Lung microvascular endothelial cell (primary cell): ENCODE results near the gene CLEC1A. TPM values are rescaled to one million over a fixed set of nuclear protein-coding genes. Genes with fewer than 3 reads are reported as not detected.

Experiments
- DNase-seq, 2 donors: peaks; one replicate each; pipeline versions ENCODE4 v3.0.0 to v3.0.0-alpha.2; 2010; ENCODE audit warnings: low read depth in 2 of 2
- total RNA-seq: library from RNA; depleted of rRNA; stranded (reverse); fragments of >200 nt; gene quantifications from 2 replicates; pipeline ENCODE4 v1.2.1, GENCODE V29; 2014

Gene CLEC1A, protein sequence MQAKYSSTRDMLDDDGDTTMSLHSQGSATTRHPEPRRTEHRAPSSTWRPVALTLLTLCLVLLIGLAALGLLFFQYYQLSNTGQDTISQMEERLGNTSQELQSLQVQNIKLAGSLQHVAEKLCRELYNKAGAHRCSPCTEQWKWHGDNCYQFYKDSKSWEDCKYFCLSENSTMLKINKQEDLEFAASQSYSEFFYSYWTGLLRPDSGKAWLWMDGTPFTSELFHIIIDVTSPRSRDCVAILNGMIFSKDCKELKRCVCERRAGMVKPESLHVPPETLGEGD
- 12.5 and 14.4 TPM in 2 replicates for total RNA-seq

DNA sequence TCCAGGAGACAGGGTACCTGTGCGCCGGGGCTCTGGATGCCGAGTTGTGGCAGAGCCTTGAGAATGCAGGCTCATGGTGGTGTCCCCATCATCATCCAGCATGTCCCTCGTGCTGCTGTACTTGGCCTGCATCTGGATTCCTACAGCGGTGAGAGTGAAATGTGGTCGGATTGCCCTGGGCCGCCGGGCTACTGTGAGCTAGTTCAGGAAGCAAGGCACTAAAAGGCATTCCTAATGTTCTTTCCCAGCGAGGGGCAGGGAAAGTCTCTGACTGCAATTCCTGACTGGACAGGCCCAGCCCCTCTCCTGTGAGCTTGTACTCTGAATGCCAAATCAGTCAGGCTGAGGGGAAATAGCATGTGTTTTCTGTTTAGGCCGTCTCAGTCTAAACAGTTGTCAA is at the start of gene CLEC1A:
TSS of gene CLEC1A (minus strand) at position 195 of the 400 bp plus-strand sequence. CDS start at position 132, 63 bp downstream.
- DNase-seq, result peak; percentile 77 to 82

DNA sequence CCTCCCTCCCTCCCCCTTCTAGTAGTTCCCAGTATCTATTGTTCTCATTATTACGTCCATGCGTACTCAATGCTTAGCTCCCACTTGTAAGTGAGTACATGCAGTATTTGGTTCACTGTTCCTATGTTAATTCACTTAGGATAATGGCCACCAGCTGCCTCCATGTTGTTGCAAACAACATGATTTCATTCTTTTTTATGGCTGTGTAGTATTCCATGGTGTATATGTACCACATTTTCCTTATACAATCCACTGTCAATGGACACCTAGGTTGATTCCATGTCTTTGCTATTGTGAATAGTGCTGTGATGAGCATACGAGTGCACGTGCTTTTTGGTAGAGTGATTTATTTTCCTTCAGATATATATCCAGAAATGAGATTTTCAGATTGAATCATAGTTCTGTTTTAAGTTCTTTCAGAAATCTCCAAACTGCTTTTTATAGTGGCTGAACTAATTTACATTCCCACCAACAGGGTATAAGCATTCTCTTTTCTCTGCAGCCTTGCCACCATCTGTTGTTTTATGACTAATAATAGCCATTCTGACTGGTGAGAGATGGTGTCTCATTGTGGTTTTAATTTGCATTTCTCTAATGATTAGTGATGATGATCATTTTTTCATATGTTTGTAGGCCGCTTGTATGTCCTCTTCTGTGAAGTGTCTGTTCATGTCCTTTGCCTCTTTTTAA is 49.1 kb upstream of the CLEC1A start:
- DNase-seq, result no peak

DNA sequence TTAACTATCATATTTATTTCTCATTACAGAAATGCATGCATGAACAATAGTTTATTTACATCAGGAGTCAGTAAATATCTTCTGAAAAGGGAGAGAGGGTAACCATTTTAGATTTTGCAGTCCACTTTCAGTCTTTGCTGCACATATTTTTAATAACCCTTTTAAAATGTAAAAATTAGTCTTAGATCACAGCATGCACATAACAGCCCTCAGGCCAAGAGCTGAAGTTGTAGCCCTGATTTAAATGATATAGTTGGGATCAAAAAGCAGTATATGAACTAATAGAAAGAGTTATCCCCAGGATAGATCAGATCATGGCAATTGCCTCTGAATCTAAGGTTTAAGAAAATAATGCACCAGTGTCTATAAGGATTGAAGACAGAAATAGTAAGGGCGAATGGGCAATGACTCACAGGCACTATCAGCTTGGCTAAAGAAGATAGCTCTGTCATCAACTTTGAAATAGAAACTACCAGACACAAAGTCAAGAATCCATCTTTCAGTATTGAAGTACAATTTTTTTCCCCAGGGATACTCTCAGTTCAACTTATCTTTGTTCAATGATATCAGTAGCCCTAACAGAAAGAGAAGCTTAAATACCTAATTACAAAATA is 44.3 kb upstream of the CLEC1A start:
- DNase-seq, result peak in 1 of 2 donors; percentile 36

DNA sequence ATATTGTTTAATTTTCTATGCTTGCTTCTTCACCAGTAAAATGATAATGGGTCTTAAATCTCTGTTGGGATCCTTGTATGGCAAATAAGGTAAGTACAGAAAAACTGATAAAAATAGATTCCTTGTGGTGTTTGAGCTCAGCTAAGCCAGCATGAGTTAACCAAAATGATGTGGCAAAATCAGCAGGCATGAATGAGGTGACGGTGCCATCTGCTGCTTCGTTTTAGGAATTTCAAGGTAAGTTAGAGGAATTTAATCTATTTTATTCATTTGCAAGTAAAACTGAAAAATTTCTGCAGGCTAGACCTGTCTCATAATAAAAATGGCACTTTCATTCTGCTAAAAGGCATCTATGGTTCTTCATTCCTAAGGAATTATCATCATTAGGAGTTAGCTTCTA is 41.2 kb upstream of the CLEC1A start:
- peak; percentile 87 for DNase-seq

DNA sequence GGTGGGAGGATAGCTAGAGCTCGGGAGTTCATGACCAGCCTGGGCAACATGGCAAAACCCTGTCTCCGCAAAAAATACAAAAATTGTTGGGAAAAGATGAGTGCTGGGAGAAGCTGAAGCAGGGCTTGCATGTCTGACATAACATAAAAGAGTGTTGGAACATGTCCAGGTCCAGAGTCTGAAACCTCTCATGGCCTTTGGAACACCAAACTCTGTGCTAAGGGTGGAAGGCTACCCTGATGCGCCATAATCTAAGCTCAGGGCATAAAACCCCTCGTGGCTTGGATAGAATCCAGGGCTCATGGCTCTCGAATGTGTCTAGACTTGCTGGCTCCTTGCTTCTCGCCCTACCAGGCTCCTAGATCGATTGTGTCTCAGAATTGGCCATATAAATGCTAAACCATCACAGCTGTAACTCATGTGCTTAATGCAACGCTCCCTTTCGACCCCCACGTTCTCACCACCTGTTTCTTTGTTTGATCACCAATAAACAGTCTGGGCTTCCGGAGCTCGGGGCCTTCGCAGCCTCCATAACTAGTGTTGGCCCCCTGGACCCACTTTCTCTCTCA is 37.9 kb upstream of the CLEC1A start:
- DNase-seq, result no peak

DNA sequence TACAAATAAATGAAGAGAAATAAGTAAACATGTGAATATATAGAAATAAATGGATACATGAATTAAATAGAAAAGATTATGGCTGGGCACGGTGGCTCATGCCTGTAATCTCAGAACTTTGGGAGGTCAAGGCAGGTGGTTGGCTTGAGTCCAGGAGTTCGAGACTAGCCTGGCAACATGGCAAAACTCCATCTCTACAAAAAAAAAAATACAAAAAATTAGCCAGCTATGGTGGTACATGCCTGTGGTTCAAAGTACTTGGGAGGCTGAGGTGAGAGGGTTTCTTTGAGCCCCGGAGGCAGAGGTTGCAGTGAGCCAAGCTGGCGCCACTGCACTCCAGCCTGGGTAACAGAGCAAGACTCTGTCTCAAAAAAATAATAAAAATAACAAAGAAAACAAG is 36.3 kb upstream of the CLEC1A start:
- DNase-seq, result no peak

DNA sequence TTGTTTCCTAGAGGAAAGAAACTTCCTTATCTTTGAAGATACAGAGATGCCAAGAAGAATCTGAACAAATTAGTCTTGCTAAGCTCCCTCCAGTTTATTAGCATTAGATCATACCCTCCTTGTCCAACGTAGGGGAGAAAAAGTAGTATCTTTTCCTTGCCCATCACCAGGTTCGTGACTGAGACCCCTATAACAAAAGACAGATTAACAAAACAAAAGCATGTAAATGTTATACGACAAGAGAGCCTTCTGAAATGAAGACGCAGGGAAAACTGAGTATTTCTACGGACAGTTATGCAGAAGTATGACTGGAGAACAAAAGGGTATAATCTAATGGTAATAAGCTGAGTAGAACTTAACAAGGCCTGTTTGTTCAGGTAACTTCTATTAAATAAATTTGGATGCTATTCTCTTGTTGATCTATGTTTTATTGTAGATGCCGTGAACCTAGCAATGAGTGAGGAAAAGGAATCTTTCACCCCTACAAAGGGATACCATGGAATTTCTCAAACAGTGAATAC is 34.1 kb upstream of the CLEC1A start:
- DNase-seq, result no peak

DNA sequence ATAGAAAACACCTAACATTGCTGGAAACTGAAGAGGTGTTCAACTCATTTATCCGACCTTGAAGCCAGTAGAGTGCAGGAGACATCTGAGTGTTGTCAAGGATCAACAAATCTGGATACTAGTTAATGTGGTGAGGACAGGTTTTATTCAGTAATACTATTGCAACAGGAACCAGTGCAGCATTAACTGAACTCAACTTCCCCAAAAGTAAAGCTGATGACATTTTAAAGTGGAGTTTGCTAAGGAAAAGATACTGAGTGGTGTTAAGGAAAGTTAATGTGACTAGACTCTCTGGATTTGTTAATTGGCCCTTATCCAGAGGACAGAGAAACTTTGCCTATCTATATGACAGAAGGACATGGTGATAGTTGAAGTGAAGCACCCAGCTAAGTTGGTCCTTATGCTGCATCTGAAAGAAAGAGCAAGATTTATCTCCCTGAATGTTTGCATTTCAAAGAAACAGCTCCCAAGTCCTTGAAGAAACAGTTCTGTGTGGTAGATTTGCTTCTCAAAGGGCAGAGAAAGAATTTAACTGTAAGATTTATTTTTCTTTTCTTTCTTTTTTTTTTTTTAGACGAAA is 32.4 kb upstream of the CLEC1A start:
- no peak for DNase-seq

DNA sequence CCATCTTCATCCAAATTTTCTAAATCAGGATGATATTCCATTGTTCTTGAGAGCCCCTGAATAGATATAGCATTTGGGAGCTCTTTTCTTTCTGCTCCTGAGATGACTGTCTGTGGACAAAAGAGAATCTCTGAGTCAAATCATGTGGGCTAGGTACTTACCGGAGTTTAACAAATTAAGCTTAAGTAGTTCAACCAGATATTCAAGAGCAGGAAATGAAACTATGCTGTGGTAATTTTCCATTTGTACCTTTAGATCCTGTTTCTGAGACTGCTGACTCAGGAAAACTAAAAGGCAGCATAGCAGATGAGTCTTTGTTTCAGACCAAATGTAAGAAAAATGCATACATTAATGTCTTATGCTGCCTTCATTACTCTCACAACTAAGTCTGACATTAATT is 31.3 kb upstream of the CLEC1A start, which contains the start of gene CLEC7A:
TSS of gene CLEC7A (minus strand) at position 158 of the 400 bp plus-strand sequence. CDS start at position 41, 117 bp downstream.
- peak; percentile 8 to 35 for DNase-seq

DNA sequence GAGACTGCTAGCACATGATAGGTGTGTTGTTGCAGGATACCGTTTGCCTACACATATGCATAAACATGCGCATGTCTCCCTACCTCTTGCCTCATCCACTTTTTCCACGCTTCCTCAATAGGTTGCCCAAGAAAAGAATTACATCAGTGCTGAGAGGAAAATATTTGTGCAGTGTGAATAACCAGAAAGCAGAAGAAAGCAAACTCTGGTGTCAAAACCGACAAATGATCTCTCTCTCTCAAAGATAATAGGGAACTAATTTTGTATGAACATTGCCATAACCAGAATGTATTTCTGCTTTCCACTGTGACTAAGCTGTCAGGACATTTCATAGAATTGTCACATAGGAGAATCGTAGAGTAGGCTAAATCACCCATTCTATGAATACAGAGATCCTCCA is 29.9 kb upstream of the CLEC1A start:
- no peak for DNase-seq

DNA sequence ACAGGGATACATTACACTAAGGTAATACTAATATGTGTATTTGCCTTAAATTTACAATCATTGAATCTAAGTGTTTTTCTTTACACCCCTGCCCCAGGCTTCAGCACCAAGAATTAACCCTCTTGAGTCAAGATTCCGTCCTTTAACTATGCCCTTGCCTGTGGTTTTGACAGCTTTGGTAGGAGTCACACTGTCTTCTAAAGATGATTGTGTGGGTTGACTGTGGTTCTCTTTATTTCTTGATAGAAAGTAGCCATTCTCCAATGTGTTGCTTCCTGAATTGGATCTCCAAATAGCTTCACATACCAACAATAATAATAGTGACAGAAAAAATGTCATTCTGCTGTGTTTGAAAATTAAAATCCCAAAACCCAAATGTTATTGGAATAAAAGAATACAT is 27.6 kb upstream of the CLEC1A start:
- no peak for DNase-seq

DNA sequence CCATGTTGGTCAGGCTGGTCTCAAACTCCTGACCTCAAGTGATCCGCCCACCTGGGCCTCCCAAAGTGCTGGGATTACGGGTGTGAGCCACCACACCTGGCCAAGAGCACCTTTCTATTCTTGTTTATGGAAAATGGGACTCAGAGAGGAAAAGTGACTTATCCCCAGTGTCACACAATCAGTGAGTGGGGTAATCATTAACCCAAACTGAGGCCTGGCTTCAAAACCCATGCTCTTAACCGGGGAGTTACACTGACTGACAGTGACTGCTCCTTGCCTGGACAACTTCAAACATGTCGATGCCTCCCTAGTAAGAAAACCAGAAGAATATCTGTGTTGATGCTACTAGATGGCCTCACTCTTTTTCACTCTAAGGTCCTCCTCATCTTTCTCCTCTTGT is 23.9 kb upstream of the CLEC1A start:
- DNase-seq, result no peak

DNA sequence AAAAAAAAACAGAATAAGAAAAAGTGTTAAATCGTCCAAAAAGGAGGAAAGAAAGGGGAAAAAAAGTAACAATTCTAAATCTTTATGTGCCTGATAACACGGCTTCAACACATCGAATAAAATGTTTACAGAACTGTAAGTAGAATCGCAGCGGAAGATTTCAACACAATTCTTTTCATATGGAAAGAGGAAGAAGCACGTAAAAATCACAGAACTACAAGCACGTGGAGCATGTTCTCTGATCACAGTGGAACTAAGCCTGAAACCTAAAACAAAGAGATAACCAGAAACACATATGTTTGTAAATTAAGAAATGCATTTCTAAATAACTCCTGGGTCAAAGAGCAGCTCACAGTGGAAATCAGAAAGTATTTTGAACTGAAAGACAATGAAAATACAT is 22.5 kb upstream of the CLEC1A start:
- no peak for DNase-seq

DNA sequence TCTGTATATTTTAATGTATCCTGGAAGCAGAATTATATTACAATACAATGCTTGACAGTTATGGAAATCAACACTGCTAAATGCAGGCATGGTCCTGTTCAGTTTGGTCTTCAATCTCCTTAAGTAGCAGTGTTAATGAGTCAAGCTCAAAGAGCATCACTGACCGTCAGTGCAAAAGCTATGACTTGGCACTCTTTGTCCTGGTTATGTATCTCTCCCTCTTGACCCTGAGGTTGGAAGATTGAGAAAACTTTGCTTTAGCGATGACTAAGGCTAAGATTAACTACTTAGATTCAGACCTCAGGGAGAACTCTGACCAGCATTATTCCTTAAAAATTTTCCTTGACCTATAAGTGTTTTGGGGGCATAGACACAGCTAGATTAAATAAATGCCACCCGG is 20.3 kb upstream of the CLEC1A start:
- DNase-seq, result no peak

DNA sequence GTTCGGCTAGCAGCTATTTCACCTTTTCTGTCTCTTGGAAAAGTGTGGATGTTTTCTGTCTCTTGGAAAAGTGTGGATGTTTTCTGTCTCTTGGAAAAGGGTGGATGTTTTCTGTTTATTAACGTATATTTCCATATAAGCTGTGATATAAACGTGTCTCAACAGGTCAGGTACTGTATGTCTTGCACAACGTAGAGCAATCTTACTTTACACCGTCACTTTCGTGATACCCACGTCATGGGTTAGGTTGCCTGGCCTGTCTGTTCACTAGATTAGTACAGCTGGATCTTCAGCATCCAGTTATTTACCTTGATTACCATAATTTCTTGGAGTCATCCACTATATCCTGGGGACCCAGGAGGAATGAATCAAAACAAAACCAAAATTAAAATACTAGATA is 17.1 kb upstream of the CLEC1A start:
- DNase-seq, result no peak

DNA sequence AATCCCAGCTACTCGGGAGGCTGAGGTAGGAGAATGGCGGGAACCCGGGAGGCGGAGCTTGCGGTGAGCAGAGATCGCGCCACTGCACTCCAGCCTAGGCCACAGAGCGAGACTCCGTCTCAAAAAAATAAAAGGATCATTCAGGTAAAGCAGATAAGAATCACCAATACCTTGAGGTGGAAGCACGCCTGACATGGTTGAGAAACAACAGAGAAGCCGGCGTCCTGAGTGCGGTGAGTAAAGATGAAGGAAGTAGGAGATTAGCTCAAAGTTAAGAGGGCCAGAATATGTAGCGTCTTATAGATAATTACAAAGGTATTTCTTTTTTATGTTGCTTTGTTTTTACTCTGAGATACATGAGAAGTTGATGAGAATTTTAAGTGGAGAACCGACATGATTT is 16.5 kb upstream of the CLEC1A start:
- DNase-seq, result no peak

DNA sequence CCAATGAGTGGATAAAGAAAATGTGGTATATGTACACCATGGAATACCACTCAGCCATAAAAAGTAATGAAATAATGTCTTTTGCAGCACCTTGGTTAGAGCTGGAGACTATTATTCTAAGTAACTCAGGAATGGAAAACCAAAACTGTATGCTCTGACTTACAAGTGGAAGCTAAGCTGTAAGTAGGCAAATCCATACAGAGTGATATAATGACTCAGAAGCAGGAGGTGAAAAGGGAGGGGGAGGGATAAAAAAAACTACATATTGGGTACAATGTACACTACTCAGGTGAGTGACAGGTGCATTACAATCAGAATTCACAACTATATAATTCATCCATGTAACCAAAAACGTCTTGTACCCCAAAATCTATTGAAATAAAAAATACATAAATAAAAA is 15.1 kb upstream of the CLEC1A start:
- no peak for DNase-seq

DNA sequence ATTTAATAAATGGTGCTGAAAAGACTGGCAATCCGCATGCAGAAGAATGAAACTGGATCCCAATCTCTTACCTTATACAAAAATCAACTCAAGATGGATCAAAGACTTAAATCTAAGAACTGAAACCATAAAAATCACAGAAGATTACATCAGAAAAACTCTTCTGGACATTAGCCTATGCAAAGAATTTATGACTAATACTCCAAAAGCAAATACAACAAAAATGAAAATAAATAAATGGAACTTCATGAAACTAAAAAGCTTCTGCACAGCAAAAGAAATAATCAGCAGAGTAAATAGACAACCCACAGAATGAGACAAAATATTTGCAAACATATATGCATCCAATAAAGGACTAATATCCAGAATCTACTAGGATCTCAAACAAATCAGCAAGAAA is 14.3 kb upstream of the CLEC1A start:
- DNase-seq, result no peak

DNA sequence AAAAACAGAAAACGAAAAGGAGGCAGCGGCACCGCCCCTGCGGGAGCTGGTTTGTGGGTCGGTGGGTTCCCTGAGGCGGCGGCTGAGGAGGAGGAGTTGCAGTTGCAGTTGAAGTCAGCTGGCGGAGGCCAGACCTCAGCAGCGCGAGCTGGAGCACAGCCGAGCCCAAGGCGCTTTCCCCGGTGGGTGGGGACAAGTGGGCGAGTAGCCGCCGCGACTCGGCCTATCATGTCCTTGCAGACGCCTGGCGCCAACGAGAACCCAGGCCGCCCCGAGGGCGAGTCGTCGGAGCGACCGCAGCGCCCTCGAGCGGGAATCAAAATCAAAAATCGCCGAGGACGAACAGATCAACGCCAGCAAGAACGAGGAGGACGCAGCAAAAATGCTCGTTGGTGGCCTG is 12.7 kb upstream of the CLEC1A start:
- DNase-seq, result no peak

DNA sequence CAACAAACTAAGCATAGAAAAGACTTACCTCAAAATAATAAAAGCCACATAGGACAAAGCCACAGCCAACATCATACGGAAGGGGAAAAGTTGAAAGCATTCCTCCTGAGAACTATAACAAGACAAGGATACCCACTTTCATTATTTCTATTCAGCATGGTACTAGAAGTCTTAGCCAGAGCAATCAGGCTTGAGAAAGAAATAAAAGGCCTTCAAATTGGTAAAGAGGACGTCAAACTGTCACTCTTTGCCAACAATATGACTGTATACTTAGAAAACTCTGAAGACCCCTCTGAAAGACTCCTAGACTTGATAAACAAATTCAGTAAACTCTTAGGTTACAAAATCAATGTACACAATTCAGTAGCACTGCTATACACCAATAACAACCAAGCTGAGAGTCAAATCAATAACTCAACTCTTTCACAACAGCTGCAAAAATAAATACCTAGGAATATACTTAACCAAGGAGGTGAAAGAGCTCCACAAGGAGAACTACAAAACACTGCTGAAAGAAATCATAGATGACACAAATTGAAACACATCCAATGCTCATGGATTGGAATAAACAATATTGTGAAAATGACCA is 11.6 kb upstream of the CLEC1A start:
- DNase-seq, result no peak

DNA sequence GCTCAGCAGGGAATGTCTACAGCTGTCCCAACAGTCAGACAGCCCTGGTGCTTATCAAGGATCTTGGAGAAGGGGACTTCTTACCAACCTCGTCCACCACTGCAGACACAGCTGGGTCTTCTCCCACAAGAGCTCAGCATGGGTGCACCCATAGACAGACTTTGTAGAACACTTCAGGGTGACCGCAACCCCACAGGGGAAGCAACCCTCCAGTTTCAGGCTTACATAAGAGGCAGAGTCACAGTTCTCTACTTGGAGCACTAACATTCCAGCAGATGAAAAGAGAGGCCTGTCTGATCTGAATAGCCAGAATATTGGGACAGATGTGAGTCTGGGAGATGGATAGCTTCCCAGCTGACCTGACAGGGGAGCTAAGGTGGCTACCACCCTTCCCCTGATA is 3.5 kb upstream of the CLEC1A start:
- no peak for DNase-seq
